ENCODE results near the gene EPHA8.

EPHA8 gene
- long read RNA-seq: 0 reads

DNA sequence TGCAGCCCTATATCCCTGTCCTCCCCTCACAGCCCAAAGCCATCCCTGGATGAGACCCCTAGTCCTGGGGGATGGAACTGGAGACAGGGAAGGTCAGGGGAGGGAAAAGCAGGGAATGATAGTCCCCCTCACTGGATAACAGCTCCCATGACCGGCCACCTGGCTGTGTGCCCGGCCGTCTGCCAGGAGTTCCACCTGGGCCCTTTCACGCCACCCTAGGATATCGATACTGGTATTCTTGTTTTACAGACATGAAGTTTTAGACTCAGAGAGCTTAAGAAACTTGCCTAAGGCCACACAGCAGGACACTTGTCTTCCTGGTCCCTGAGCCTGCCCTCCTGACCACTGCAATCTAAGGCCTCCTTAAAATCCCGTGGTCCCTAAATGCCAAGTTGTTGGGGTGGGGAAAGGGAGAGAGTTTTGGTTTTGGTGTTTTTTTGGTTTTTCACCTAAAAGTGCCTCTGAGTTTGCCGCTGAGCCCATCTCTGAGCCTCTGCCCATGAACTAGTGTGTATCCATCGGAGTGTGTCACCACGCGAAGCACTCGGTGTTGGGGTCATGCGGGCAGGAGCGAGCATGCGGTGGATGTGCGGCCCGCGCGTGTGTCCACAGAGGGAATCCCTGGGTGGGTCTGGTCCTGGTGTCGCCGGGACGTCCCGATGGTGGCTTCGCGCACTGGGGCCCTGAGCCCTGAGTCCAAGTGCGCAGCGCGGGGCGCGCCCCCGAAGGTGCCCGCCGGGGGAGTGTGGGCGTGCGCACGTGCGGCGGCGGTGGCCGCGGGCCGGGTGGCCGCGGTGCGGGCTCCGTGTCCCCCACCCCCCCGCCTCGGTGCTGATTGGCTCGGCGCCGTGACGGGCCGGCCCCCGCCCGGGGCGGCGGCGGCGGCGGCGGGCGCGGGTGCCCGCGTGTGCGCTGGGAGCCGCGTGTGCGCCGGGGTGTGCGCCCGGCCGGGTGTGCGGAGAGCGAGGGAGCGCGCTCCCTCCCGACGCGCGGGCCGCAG, at the start of gene EPHA8:
EPHA8 (plus strand) TSS at position 906 of the 1,000 bp plus-strand sequence. CDS start 147 bp downstream, outside the sequence.
- Histone ChIP-seq H3K4me3 (replicated peaks; ENCODE audit: insufficient read depth, low read length) (no peak within 1 kb of the TSS), H3K27me3 (ENCODE audit: insufficient read depth, poor library complexity, severe bottlenecking) (peaks cover 43% of the 10 kb centered on the region), H3K27ac (replicated peaks) (no peak within 1 kb of the TSS)
- DNase-seq (ENCODE audit: low read depth in 1 of 2, low spot score in 1 of 2): no peak
- TF ChIP-seq, protein P1, sequence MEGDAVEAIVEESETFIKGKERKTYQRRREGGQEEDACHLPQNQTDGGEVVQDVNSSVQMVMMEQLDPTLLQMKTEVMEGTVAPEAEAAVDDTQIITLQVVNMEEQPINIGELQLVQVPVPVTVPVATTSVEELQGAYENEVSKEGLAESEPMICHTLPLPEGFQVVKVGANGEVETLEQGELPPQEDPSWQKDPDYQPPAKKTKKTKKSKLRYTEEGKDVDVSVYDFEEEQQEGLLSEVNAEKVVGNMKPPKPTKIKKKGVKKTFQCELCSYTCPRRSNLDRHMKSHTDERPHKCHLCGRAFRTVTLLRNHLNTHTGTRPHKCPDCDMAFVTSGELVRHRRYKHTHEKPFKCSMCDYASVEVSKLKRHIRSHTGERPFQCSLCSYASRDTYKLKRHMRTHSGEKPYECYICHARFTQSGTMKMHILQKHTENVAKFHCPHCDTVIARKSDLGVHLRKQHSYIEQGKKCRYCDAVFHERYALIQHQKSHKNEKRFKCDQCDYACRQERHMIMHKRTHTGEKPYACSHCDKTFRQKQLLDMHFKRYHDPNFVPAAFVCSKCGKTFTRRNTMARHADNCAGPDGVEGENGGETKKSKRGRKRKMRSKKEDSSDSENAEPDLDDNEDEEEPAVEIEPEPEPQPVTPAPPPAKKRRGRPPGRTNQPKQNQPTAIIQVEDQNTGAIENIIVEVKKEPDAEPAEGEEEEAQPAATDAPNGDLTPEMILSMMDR (IDR thresholded peaks at IDR 0.05; ENCODE audit: insufficient read depth, low read length): no peak
- TF ChIP-seq GABPA (IDR thresholded peaks at IDR 0.05; ENCODE audit: low read depth) (no peak), SPI1 (IDR thresholded peaks at IDR 0.05; ENCODE audit: borderline replicate concordance, low read depth) (no peak), POLR2AphosphoS5 (IDR thresholded peaks at IDR 0.05; ENCODE audit: low read depth) (no peak)
- TF ChIP-seq, protein P2, sequence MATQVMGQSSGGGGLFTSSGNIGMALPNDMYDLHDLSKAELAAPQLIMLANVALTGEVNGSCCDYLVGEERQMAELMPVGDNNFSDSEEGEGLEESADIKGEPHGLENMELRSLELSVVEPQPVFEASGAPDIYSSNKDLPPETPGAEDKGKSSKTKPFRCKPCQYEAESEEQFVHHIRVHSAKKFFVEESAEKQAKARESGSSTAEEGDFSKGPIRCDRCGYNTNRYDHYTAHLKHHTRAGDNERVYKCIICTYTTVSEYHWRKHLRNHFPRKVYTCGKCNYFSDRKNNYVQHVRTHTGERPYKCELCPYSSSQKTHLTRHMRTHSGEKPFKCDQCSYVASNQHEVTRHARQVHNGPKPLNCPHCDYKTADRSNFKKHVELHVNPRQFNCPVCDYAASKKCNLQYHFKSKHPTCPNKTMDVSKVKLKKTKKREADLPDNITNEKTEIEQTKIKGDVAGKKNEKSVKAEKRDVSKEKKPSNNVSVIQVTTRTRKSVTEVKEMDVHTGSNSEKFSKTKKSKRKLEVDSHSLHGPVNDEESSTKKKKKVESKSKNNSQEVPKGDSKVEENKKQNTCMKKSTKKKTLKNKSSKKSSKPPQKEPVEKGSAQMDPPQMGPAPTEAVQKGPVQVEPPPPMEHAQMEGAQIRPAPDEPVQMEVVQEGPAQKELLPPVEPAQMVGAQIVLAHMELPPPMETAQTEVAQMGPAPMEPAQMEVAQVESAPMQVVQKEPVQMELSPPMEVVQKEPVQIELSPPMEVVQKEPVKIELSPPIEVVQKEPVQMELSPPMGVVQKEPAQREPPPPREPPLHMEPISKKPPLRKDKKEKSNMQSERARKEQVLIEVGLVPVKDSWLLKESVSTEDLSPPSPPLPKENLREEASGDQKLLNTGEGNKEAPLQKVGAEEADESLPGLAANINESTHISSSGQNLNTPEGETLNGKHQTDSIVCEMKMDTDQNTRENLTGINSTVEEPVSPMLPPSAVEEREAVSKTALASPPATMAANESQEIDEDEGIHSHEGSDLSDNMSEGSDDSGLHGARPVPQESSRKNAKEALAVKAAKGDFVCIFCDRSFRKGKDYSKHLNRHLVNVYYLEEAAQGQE (IDR thresholded peaks at IDR 0.05; ENCODE audit: insufficient replicate concordance, low read depth): no peak

- H3K4me3 ChIP-seq (replicated peaks; ENCODE audit: insufficient read depth, low read length): no peak overlapping the region
- no peak for DNase-seq (ENCODE audit: low read depth in 1 of 2, low spot score in 1 of 2)
- no peak overlapping the region for H3K27ac ChIP-seq (replicated peaks)
- no peak for TF ChIP-seq GABPA (IDR thresholded peaks at IDR 0.05; ENCODE audit: low read depth)
- TF ChIP-seq, protein P1 (IDR thresholded peaks at IDR 0.05; ENCODE audit: insufficient read depth, low read length): no peak
- no peaks in the 10 kb centered on the region for H3K27me3 ChIP-seq (ENCODE audit: insufficient read depth, poor library complexity, severe bottlenecking)
Observed at GRCh38 chr1:22516906-22517571, 46.2 kb upstream of the EPHA8 start.

GRCh38 chr1:22517956-22518355, 45.3 kb upstream of the EPHA8 start:
- no peak for TF ChIP-seq SPI1 (IDR thresholded peaks at IDR 0.05; ENCODE audit: borderline replicate concordance, low read depth)
- no peak for TF ChIP-seq GABPA (IDR thresholded peaks at IDR 0.05; ENCODE audit: low read depth)
- TF ChIP-seq, protein P1 (IDR thresholded peaks at IDR 0.05; ENCODE audit: insufficient read depth, low read length): no peak
- no peak for TF ChIP-seq POLR2AphosphoS5 (IDR thresholded peaks at IDR 0.05; ENCODE audit: low read depth)
- TF ChIP-seq, protein P2 (IDR thresholded peaks at IDR 0.05; ENCODE audit: insufficient replicate concordance, low read depth): no peak
- Histone ChIP-seq H3K27me3 (ENCODE audit: insufficient read depth, poor library complexity, severe bottlenecking) (no peaks in the 10 kb centered on the region), H3K27ac (replicated peaks) (no peak overlapping the region), H3K4me3 (replicated peaks; ENCODE audit: insufficient read depth, low read length) (no peak overlapping the region)
- no peak for DNase-seq (ENCODE audit: low read depth in 1 of 2, low spot score in 1 of 2)

Data from HL-60 (cell line).